Left ventricle myocardium inferior (tissue), 1 donor: ENCODE measurements around the gene BSDC1. TPM values are rescaled to one million over a fixed set of nuclear protein-coding genes. Genes with fewer than 3 reads are reported as not detected.

Source experiments
- DNase-seq: peaks from one replicate; pipeline ENCODE4 v3.0.0-alpha.2; 2020
- H3K27ac ChIP-seq: fragments of 200-600 bp; replicated peaks from 2 replicates; pipeline ENCODE4 v1.8.0; 2021
- H3K27me3 ChIP-seq: fragments of 200-600 bp; 2 replicates; pipeline ENCODE4 v1.8.0; 2021; ENCODE audit warnings: low read depth
- H3K36me3 ChIP-seq: fragments of 200-600 bp; 2 replicates; pipeline ENCODE4 v1.8.0; 2021
- H3K4me1 ChIP-seq: fragments of 200-600 bp; 2 replicates; pipeline ENCODE4 v1.8.0; 2021
- H3K4me3 ChIP-seq: fragments of 200-600 bp; 2 replicates; pipeline ENCODE4 v1.8.0; 2021; ENCODE audit warnings: mild to moderate bottlenecking, moderate library complexity
- H3K9me3 ChIP-seq: fragments of 200-600 bp; replicated peaks from 2 replicates; pipeline ENCODE4 v1.8.0; 2021
- intact Hi-C: fragments of 100-400 bp; cut with micrococcal nuclease; formaldehyde crosslinking; loops from one replicate; pipeline ENCODE4 v1.11.0; 2022
- total RNA-seq: library from RNA; stranded (reverse); fragmentation: NEBNext Ultra II Directional; extraction: Animal tissue kit (Norgen Biotek cat#: 25700); gene quantifications from one replicate; pipeline ENCODE4 v1.2.1, GENCODE V29; 2021
- TF ChIP-seq, protein P1 (sequence below): fragments of 200-600 bp; IDR thresholded peaks from 2 replicates; pipeline ENCODE4 v1.8.0; 2021; ENCODE audit warnings: antibody characterized with exemption, mild to moderate bottlenecking, borderline replicate concordance
- donor health status: DM: no; HTN: yes; CAD: no; lungs with severe emphysema.

Gene BSDC1
- total RNA-seq, 1 donor from 2014 or later = 44.9 TPM

DNA sequence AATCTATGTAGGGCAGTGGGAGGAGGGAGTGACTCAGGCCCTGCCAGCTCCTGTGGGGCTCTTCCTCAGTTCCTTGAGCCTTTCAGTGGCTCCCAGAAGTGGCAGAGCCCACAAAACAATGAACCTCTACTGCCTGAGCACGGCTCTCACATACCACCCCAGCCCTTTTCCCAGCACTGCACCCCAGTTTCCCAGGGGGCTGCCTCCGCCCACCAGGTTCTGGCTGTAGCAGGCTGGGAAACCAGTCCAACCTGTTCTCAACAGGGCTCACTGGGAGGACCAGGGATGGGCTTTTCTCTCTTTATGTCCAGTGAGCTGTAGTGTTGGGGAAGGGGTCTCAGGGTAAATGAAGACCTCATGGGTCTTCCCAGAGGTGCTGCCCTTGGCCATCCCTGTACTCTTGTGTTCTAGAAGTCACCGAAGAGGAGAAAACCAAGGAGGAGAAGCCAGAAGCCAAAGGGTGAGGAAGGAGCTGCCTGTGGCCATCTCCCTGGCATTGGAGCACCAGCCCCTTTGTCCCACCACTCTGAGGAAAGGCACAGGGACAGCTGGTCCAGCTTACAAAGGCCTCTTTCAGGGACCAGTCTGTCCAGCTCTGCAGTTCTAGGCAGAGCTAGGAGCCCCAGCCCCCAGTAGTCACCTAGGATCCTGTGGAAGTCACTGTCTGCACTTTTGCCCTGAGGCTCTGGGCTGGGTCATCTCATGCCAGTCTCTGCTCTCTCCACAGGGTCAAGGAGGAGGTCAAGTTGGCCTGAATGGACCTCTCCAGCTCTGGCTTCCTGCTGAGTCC lies 61.8 kb downstream of the BSDC1 start:
- Histone ChIP-seq H3K4me3 (no peak overlapping the region), H3K4me1 (peaks cover 32% of the 10 kb centered on the region), H3K27ac (no peak overlapping the region), H3K27me3 (no peaks in the 10 kb centered on the region), H3K9me3 (no peaks in the 10 kb centered on the region), H3K36me3 (peaks cover 61% of the 10 kb centered on the region)
- intact Hi-C loops = no loop called here
- TF ChIP-seq, protein P1, sequence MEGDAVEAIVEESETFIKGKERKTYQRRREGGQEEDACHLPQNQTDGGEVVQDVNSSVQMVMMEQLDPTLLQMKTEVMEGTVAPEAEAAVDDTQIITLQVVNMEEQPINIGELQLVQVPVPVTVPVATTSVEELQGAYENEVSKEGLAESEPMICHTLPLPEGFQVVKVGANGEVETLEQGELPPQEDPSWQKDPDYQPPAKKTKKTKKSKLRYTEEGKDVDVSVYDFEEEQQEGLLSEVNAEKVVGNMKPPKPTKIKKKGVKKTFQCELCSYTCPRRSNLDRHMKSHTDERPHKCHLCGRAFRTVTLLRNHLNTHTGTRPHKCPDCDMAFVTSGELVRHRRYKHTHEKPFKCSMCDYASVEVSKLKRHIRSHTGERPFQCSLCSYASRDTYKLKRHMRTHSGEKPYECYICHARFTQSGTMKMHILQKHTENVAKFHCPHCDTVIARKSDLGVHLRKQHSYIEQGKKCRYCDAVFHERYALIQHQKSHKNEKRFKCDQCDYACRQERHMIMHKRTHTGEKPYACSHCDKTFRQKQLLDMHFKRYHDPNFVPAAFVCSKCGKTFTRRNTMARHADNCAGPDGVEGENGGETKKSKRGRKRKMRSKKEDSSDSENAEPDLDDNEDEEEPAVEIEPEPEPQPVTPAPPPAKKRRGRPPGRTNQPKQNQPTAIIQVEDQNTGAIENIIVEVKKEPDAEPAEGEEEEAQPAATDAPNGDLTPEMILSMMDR = no peak
- DNase-seq = no peak

GRCh38 chr1:32331549-32331948 lies 62.7 kb downstream of the BSDC1 start:
- DNase-seq = no peak
- intact Hi-C loops = no loop called here
- Histone ChIP-seq H3K27me3 (no peaks in the 10 kb centered on the region), H3K36me3 (peaks cover 70% of the 10 kb centered on the region), H3K4me3 (no peak overlapping the region), H3K27ac (no peak overlapping the region), H3K9me3 (no peaks in the 10 kb centered on the region), H3K4me1 (peaks cover 23% of the 10 kb centered on the region)
- TF ChIP-seq, protein P1 = no peak

DNA sequence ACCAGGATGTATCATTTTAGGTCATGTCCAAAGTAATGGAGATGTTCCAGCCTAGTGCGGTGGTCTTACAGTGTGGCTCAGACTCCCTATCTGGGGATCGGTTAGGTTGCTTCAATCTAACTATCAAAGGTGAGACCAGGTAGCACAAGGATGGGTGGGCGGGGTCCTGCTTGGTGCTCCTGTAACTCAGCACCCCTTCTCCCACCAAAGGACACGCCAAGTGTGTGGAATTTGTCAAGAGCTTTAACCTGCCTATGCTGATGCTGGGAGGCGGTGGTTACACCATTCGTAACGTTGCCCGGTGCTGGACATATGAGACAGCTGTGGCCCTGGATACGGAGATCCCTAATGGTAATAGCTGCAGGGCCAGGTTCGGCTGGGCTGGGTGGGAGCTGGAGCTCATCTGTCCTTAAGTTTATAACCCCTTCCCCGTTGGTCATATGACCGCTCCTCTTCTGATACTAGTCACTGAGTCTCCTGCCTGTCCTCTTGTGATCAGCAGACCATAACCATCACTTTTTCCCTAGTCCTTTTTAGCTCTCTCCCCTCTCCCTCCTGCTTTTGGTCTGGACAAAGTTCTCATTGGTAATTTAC lies 63.6 kb downstream of the BSDC1 start:
- Histone ChIP-seq H3K4me1 (peaks cover 14% of the 10 kb centered on the region), H3K4me3 (no peak overlapping the region), H3K9me3 (no peaks in the 10 kb centered on the region), H3K27ac (no peak overlapping the region), H3K36me3 (peaks cover 76% of the 10 kb centered on the region), H3K27me3 (no peaks in the 10 kb centered on the region)
- intact Hi-C loops = no loop called here
- no peak for DNase-seq
- TF ChIP-seq, protein P1 = no peak

DNA sequence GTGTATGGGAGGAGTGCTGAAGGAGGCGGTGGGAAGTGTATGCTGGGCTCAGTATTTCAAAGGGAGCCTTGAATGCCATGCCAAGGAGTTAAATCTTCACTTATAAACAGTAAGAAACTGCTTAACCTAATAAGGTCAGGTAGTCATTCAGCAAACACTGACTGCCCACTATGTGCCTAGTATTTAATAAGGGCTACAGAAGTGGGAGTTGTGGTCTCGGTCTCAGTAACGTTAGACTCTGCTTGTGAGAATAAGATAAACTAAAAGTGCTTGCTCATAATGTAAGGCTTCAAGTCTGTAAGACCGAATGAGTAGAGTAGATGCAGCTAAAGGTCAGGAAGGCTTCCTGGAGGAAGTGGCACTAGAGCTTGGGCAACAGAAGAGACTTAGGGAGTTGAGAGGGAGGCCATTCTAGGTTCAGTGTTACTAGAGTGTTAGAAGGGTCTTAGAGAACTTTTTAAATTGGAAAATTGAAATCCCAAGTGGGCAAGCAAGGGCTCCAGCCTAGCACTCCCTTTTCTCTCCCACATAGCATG lies 64.2 kb downstream of the BSDC1 start:
- DNase-seq = no peak
- H3K4me1 ChIP-seq = peaks cover 9% of the 10 kb centered on the region
- no peak overlapping the region for H3K27ac ChIP-seq
- intact Hi-C loops = no loop called here
- peaks cover 83% of the 10 kb centered on the region for H3K36me3 ChIP-seq
- TF ChIP-seq, protein P1 = no peak
- no peak overlapping the region for H3K4me3 ChIP-seq
- H3K9me3 ChIP-seq = no peaks in the 10 kb centered on the region
- no peaks in the 10 kb centered on the region for H3K27me3 ChIP-seq

DNA sequence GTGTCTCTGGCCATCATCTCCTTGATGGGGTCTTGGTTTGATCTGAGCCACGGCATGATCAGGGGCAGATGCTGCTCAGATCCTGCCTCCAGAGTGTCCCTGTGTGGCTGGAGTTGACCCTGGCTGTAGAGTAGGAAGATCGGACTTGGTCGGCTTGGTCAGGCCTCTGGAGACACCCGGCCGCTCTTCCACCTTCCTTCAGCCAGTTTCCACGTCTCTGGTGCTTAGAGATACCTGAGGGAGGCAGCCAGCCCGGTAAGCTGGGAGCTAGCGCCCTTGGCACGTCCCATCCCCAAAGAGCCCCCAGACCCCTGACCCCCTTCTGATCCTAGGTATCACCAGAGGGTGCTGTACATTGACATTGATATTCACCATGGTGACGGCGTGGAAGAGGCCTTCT lies 67.0 kb downstream of the BSDC1 start:
- Histone ChIP-seq H3K27ac (no peak overlapping the region), H3K9me3 (no peaks in the 10 kb centered on the region), H3K4me1 (no peaks in the 10 kb centered on the region), H3K36me3 (peaks cover 80% of the 10 kb centered on the region), H3K27me3 (no peaks in the 10 kb centered on the region), H3K4me3 (no peak overlapping the region)
- DNase-seq = no peak
- TF ChIP-seq, protein P1 = no peak
- intact Hi-C loops = no loop called here
